K562 treated with DMSO at 1 percent for 24 hours (cell line): ENCODE measurements around the gene CD79A. TPM values are rescaled to one million over a fixed set of nuclear protein-coding genes. Genes with fewer than 3 reads are reported as not detected.

Source experiments
- total RNA-seq: library from RNA; unstranded; fragments of 300-600 nt; gene quantifications from 2 replicates; pipeline ENCODE4 v1.2.3, GENCODE V29; 2022; ENCODE audit warnings: low read depth; ENCODE audit not compliant: insufficient read depth

The CD79A gene
- 0.39 and 0.59 TPM in 2 replicates for total RNA-seq

DNA sequence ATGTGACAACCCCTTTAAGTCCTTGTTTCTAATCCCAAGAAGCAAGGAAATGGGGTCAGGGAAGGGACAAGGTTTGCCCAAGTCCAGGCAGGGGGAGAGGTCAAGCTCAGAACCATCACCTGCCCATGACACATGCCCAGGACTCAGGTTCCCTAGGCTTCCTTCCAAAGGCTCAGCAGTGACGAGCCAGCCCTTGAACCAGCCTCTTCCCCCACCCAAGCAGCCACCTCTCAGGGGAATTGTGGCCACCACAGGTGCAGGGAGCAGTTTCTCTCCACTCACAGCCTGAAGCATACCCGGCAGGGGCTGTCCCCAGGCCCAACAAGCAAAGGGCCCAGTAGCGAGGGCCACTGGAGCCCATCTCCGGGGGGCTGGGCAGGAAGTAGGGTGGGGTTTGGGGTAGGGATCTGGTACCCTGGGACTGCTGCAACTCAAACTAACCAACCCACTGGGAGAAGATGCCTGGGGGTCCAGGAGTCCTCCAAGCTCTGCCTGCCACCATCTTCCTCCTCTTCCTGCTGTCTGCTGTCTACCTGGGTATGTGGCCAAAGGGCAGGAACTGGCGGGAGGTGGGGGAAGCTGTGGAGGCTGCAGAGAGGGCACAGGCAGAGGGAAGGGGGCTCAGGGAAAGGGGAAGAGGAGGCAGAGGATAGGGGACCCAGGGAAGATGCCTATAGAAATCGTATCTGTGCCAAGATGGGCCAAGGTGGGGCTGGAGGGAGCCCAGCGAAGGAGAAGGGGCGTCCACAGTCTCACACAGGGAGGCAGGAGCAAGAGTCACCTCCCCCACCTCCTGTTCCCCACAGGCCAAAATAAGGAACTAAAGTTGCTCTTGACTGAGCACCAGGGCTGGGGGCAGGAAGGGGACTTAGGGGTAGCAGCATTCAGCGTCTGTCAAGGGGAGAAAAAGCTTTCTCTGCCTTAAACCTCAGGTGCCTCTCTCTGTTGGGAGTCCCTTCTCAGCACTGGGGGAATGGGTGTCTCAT, at the start of gene CD79A:
Gene CD79A, plus strand, starts transcription at position 433 of the 986 bp plus-strand sequence. Its CDS starts 26 bp downstream, at position 459.

DNA sequence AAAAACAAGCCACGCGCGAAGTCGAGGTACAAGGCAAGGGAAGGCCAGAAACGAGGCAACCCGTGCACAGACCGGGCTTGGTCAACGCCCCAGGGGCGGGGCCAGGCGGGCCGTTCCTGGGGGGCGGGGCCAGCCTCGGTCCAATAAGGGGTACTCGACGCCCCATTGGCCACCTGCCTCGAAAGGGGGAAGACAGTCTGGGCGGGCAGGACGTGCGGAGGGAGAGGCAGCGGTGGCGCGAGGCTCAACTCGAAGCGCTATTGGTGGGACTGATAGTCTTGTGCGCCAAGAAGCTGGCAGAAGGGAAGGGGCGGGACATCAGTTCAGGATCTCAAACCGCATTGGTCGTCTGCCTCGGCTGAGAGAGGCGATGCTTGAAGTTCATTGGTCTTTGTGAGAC, 32.5 kb upstream of the CD79A start, which contains the start of gene LYPD4:
Gene LYPD4, minus strand, starts transcription at position 83 of the 400 bp plus-strand sequence. CDS start 5,398 bp downstream, outside the sequence.

DNA sequence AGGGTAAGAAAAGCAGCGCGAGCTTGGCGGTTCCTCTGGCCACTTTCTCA, 32.3 kb upstream of the CD79A start, which contains the start of gene DMRTC2:
Gene DMRTC2, plus strand, starts transcription at position 42 of the 50 bp plus-strand sequence. CDS start 2,387 bp downstream, outside the sequence.

DNA sequence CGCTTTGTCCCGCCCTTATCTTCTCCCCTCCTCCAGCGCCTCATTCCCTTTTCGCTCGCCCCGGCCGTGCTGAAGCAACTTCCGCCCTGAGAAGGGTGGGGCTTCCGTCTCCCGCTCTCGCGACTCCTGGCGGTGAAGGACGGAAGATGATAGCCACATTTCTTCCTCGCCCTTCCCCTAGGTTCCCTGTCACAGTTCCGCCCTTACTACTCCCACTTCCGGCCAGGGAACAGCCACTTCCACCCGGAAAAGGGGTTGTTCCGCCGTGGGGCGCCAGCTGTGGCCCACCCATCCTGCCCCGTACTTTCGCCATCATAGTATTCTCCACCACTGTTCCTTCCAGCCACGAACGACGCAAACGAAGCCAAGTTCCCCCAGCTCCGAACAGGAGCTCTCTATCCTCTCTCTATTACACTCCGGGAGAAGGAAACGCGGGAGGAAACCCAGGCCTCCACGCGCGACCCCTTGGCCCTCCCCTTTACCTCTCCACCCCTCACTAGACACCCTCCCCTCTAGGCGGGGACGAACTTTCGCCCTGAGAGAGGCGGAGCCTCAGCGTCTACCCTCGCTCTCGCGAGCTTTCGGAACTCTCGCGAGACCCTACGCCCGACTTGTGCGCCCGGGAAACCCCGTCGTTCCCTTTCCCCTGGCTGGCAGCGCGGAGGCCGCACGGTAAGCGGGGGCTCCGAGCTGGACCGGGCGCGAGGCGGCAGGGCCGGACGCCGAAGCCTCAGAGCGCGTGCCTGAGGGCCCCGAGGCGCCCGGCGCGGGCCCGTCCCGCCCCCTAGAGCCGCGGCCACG, 17.3 kb upstream of the CD79A start, which contains the start of gene RPS19:
Gene RPS19, plus strand, starts transcription at position 638 of the 801 bp plus-strand sequence. CDS start 520 bp downstream, outside the sequence.

DNA sequence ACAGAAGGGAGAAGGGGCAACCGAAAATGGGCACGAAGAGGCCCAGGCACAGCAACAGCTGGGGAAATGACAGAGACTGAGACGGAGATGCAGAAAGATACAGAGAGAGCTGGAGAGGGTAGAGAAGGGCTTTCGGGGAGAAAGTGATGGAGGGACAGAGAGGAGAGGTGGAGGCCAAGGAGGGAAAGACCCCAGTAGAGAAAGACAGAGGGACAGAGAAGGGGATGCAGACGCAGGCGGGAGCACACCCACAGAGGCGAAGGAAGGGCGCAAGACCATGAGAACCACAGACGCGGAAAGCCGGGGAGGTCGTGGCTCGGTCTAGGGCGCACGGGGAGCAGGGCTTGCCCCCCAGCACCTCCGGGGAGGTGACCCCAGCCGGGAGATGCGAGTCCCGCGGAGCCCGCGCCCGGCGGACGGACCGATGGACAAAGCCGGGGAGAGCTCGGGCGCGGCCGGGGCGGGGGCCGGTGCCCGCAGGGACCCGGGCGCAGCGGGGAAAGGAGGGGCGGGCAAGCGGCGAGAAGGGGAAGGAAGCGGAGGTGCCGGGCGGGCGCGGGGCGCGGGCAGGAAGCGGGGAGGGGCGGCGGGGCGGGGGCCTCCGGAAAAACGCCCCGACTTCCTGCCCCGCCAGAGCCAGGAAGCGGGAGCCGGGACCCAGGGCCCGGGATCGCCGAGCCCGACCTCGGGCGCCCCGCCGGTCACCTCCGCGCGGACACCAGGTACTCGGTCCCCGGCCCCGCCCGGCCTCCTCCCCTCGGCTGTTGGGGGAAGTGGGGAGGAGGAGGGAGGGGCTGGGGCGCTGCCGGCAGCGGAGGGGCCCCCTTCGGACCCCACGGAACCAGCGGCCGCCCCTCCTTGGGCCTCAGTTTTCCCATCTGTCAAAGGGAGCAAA, 5.7 kb downstream of the CD79A start, which contains the start of gene ARHGEF1:
Gene ARHGEF1, plus strand, starts transcription at position 617 of the 895 bp plus-strand sequence. CDS start 4,899 bp downstream, outside the sequence.

DNA sequence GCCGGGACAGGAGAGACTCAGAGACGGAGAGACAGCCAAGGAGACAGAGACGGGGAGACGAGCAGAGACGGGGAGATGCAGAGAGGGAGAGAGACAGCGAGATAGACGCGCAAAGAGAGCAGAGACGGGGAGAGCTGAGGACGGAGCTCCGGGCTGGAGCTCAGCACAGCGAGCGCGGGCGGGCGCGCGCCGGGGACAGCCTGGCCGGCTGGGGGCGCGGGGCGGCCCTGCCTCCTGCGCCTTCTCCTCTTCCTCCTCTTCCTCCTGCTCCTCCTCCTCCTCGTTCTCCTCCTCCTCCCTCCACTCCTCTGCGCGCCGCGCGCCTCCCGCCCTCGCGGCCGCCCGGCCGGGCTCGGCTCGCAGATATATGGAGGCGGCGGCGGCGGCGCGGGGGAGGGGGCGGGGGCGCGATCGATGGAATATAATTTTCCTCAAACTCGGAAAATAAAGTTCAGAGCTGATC, 51.2 kb downstream of the CD79A start, which contains the start of gene ERFL:
Gene ERFL, minus strand, starts transcription at position 229 of the 463 bp plus-strand sequence. CDS start 15,530 bp downstream, outside the sequence.

Other genes starting within 250 kb of the CD79A start
- not detected in 2 replicates for gene CEACAM7, start 189.0 kb upstream of the CD79A start, total RNA-seq
- not detected in 2 replicates for gene CEACAM5, start 168.7 kb upstream of the CD79A start, total RNA-seq
- not detected in 2 replicates for gene CEACAM6, start 121.7 kb upstream of the CD79A start, total RNA-seq
- gene CEACAM3, start 80.7 kb upstream of the CD79A start, total RNA-seq = not detected in 2 replicates
- not detected in 2 replicates for gene LYPD4, start 32.6 kb upstream of the CD79A start, total RNA-seq
- gene DMRTC2, start 32.2 kb upstream of the CD79A start, total RNA-seq = not detected in 2 replicates
- 4,149 and 4,184 TPM in 2 replicates for gene RPS19, start 17.0 kb upstream of the CD79A start, total RNA-seq
- gene ARHGEF1, start 5.9 kb downstream of the CD79A start, total RNA-seq = 131 and 143 TPM in 2 replicates
- 0.82 and 1.1 TPM in 2 replicates for gene ERFL, start 51.2 kb downstream of the CD79A start, total RNA-seq
- gene RABAC1, start 82.0 kb downstream of the CD79A start, total RNA-seq = 194 and 196 TPM in 2 replicates
- gene ATP1A3, start 117.0 kb downstream of the CD79A start, total RNA-seq = 0.96 and 1.1 TPM in 2 replicates
- gene GRIK5, start 192.9 kb downstream of the CD79A start, total RNA-seq = 3.0 and 3.6 TPM in 2 replicates
- 31.0 and 34.9 TPM in 2 replicates for gene ZNF574, start 198.9 kb downstream of the CD79A start, total RNA-seq